ENCODE data around the gene MIF.

MIF gene

GRCh38 chr22:23883658-23884057 lies 10.5 kb upstream of the MIF start:
- ATAC-seq = no peak
- TF ChIP-seq OSR1 (CRISPR knock-in tag; IDR thresholded peaks at IDR 0.05) (no peak), PPARA (CRISPR knock-in tag; IDR thresholded peaks at IDR 0.05; ENCODE audit: borderline replicate concordance) (no peak), TOX (CRISPR knock-in tag; IDR thresholded peaks at IDR 0.05; ENCODE audit: borderline replicate concordance) (no peak), TSHZ2 (CRISPR knock-in tag; IDR thresholded peaks at IDR 0.05) (no peak), RARB (CRISPR knock-in tag; IDR thresholded peaks at IDR 0.05) (no peak), ARNTL (CRISPR knock-in tag; IDR thresholded peaks at IDR 0.05; ENCODE audit: borderline replicate concordance, low read depth) (no peak)

GRCh38 chr22:23884140-23884539 lies 10.0 kb upstream of the MIF start:
- TF ChIP-seq BACH2 (CRISPR knock-in tag; IDR thresholded peaks at IDR 0.05; ENCODE audit: borderline replicate concordance) = no peak
- ATAC-seq = no peak

GRCh38 chr22:23888615-23889401 lies 5.4 kb upstream of the MIF start:
- peak; percentile 71 for ATAC-seq
- no peak for TF ChIP-seq BACH2 (CRISPR knock-in tag; IDR thresholded peaks at IDR 0.05; ENCODE audit: borderline replicate concordance)
- TF ChIP-seq PATZ1 (CRISPR knock-in tag; IDR thresholded peaks at IDR 0.05; ENCODE audit: borderline replicate concordance) = no peak
- no peak for TF ChIP-seq ZNF565 (CRISPR knock-in tag; conservative IDR thresholded peaks at IDR 0.05; ENCODE audit: low read depth)
- no peak for TF ChIP-seq POU6F1 (CRISPR knock-in tag; IDR thresholded peaks at IDR 0.05; ENCODE audit: borderline replicate concordance, low read depth)
- no peak for TF ChIP-seq PPARA (CRISPR knock-in tag; IDR thresholded peaks at IDR 0.05; ENCODE audit: borderline replicate concordance)
- TF ChIP-seq ARNTL (CRISPR knock-in tag; IDR thresholded peaks at IDR 0.05; ENCODE audit: borderline replicate concordance, low read depth) = no peak
- no peak for TF ChIP-seq SNAI2 (CRISPR knock-in tag; IDR thresholded peaks at IDR 0.05)

GRCh38 chr22:23889620-23890019 lies 4.6 kb upstream of the MIF start:
- TF ChIP-seq OSR1 (CRISPR knock-in tag; IDR thresholded peaks at IDR 0.05) (no peak), CREB5 (CRISPR knock-in tag; IDR thresholded peaks at IDR 0.05; ENCODE audit: low read depth) (no peak), ZFP3 (CRISPR knock-in tag; IDR thresholded peaks at IDR 0.05) (no peak), ZC3H10 (CRISPR knock-in tag; IDR thresholded peaks at IDR 0.05) (no peak), ARNTL (CRISPR knock-in tag; IDR thresholded peaks at IDR 0.05; ENCODE audit: borderline replicate concordance, low read depth) (no peak), ZNF70 (CRISPR knock-in tag; IDR thresholded peaks at IDR 0.05) (no peak), PATZ1 (CRISPR knock-in tag; IDR thresholded peaks at IDR 0.05; ENCODE audit: borderline replicate concordance) (no peak), SNAI2 (CRISPR knock-in tag; IDR thresholded peaks at IDR 0.05) (no peak), ISL1 (CRISPR knock-in tag; IDR thresholded peaks at IDR 0.05) (no peak), ZNF565 (CRISPR knock-in tag; conservative IDR thresholded peaks at IDR 0.05; ENCODE audit: low read depth) (no peak), ESRRG (CRISPR knock-in tag; IDR thresholded peaks at IDR 0.05) (no peak), PPARA (CRISPR knock-in tag; IDR thresholded peaks at IDR 0.05; ENCODE audit: borderline replicate concordance) (no peak), ZNF8 (CRISPR knock-in tag; IDR thresholded peaks at IDR 0.05) (no peak), RARB (CRISPR knock-in tag; IDR thresholded peaks at IDR 0.05) (no peak), CSDC2 (CRISPR knock-in tag; IDR thresholded peaks at IDR 0.05) (no peak), POU6F1 (CRISPR knock-in tag; IDR thresholded peaks at IDR 0.05; ENCODE audit: borderline replicate concordance, low read depth) (no peak), TSHZ2 (CRISPR knock-in tag; IDR thresholded peaks at IDR 0.05) (no peak)
- ATAC-seq = no peak

Data from SK-N-SH treated with all-trans-retinoic acid at 6 μM for 48 hours (cell line).